ENCODE data around the gene NXPE3. TPM values are rescaled to one million over a fixed set of nuclear protein-coding genes. Genes with fewer than 3 reads are reported as not detected.

NXPE3 gene
- total RNA-seq, 3 donors from 2014 or later (not counting 1 experiment from before 2014, with no cell fraction given) = 17.0 to 27.1 (median 21.1) TPM

- H3K27me3 Mint-ChIP-seq (ENCODE audit: low read depth in 2 of 2) = no peaks in the 10 kb centered on the region
- intact Hi-C loops (cut with micrococcal nuclease) = loop anchor here (1.0 to 2.0 kb wide), 3 partner anchors 56 to 207 kb away; partner anchors contain the start of genes CEP97 and ZBTB11
- WGBS (ENCODE audit: insufficient coverage) = 31% methylated on average over 8 of the region's 9 CpGs
- H3K27ac Mint-ChIP-seq = peak overlapping the region; percentile 91 to 97
- peak overlapping the region; percentile 95 for H3K4me3 Mint-ChIP-seq
- no peak for TF ChIP-seq CTCF (IDR thresholded peaks at IDR 0.05)
- DNase-seq (no peak), ATAC-seq (no peak)
- peaks cover 24 to 36% of the 10 kb centered on the region in 2 donors for H3K4me1 Mint-ChIP-seq
- peak overlapping the region; percentile 82 for H3K4me3 ChIP-seq (ENCODE audit: low read length)
- H3K27me3 ChIP-seq (ENCODE audit: control insufficient read depth, insufficient read depth, low read length) = no peaks in the 10 kb centered on the region
- peak overlapping the region; percentile 95 for H3K27ac ChIP-seq (ENCODE audit: low read length)
- peaks cover 14% of the 10 kb centered on the region for H3K36me3 Mint-ChIP-seq
- H3K36me3 ChIP-seq (ENCODE audit: control insufficient read depth, insufficient read depth, low read length) = peaks cover 22% of the 10 kb centered on the region
- no peaks in the 10 kb centered on the region for H3K9me3 Mint-ChIP-seq
- peaks cover 16% of the 10 kb centered on the region for H3K4me1 ChIP-seq (ENCODE audit: control insufficient read depth, insufficient read depth, low read length)
- H3K9me3 ChIP-seq (ENCODE audit: control insufficient read depth, insufficient read depth, low read length) = no peaks in the 10 kb centered on the region
These were observed 891 bp downstream of the NXPE3 start for GRCh38 chr3:101779822-101780381.

GRCh38 chr3:101780661-101781060 is 1.6 kb downstream of the NXPE3 start:
- peaks cover 16% of the 10 kb centered on the region for H3K4me1 ChIP-seq (ENCODE audit: control insufficient read depth, insufficient read depth, low read length)
- no peak for ATAC-seq
- no peak for DNase-seq
- H3K27ac Mint-ChIP-seq = peak overlapping the region; percentile 91 to 97
- no peaks in the 10 kb centered on the region for H3K27me3 Mint-ChIP-seq (ENCODE audit: low read depth in 2 of 2)
- H3K9me3 Mint-ChIP-seq = no peaks in the 10 kb centered on the region
- no peak overlapping the region for H3K27ac ChIP-seq (ENCODE audit: low read length)
- intact Hi-C loops (cut with micrococcal nuclease) = no loop called here
- no peak overlapping the region for H3K4me3 ChIP-seq (ENCODE audit: low read length)
- H3K36me3 ChIP-seq (ENCODE audit: control insufficient read depth, insufficient read depth, low read length) = peaks cover 29% of the 10 kb centered on the region
- H3K36me3 Mint-ChIP-seq = peaks cover 21% of the 10 kb centered on the region
- H3K4me1 Mint-ChIP-seq = peaks cover 30 to 36% of the 10 kb centered on the region in 2 donors
- WGBS (ENCODE audit: insufficient coverage) = 79% methylated on average over 2 of the region's 2 CpGs
- no peak for TF ChIP-seq CTCF (IDR thresholded peaks at IDR 0.05)
- peak overlapping the region; percentile 95 for H3K4me3 Mint-ChIP-seq
- no peaks in the 10 kb centered on the region for H3K9me3 ChIP-seq (ENCODE audit: control insufficient read depth, insufficient read depth, low read length)
- no peaks in the 10 kb centered on the region for H3K27me3 ChIP-seq (ENCODE audit: control insufficient read depth, insufficient read depth, low read length)

GRCh38 chr3:101781166-101781565 is 2.2 kb downstream of the NXPE3 start:
- Histone ChIP-seq H3K9me3 (ENCODE audit: control insufficient read depth, insufficient read depth, low read length) (no peaks in the 10 kb centered on the region), H3K36me3 (ENCODE audit: control insufficient read depth, insufficient read depth, low read length) (peaks cover 34% of the 10 kb centered on the region), H3K27ac (ENCODE audit: low read length) (no peak overlapping the region), H3K4me3 (ENCODE audit: low read length) (no peak overlapping the region), H3K27me3 (ENCODE audit: control insufficient read depth, insufficient read depth, low read length) (no peaks in the 10 kb centered on the region), H3K4me1 (ENCODE audit: control insufficient read depth, insufficient read depth, low read length) (peaks cover 16% of the 10 kb centered on the region)
- TF ChIP-seq CTCF (IDR thresholded peaks at IDR 0.05) = no peak
- Mint-ChIP-seq H3K27ac (peak overlapping the region; percentile 91 to 97), H3K36me3 (peaks cover 26% of the 10 kb centered on the region), H3K4me3 (no peak overlapping the region), H3K4me1 (peaks cover 30 to 36% of the 10 kb centered on the region in 2 donors), H3K9me3 (no peaks in the 10 kb centered on the region), H3K27me3 (ENCODE audit: low read depth in 2 of 2) (no peaks in the 10 kb centered on the region)
- ATAC-seq = no peak
- intact Hi-C loops (cut with micrococcal nuclease) = no loop called here
- no peak for DNase-seq
